HepG2 (cell line): Measurements from ENCODE around the gene NDRG3. TPM values are rescaled to one million over a fixed set of nuclear protein-coding genes. Genes with fewer than 3 reads are reported as not detected.

Experiments
- ASH2L ChIP-seq: fragments of 300-600, 200-600 bp; sonication (generic); IDR thresholded peaks from 2 replicates; pipeline ENCODE4 v1.7.0; 2017; ENCODE audit warnings: low read depth, mild to moderate bottlenecking, moderate library complexity, mixed read lengths, low read length; ENCODE audit not compliant: insufficient read length
- FOXM1 ChIP-seq: sonication (generic); formaldehyde crosslinking; IDR thresholded peaks from 2 replicates; pipeline ENCODE4 v1.5.0; 2020; ENCODE audit warnings: missing genetic modification reagents
- FOXP4 ChIP-seq: sonication (generic); formaldehyde crosslinking; IDR thresholded peaks from 2 replicates; pipeline ENCODE4 v1.4.0; 2020; ENCODE audit warnings: missing genetic modification reagents
- KLF11 ChIP-seq: IDR thresholded peaks from 2 replicates; pipeline ENCODE4 v1.6.1; 2016; ENCODE audit warnings: missing compliant biosample characterization
- MIER3 ChIP-seq: IDR thresholded peaks from 2 replicates; pipeline ENCODE4 v1.6.1; 2016; ENCODE audit warnings: missing compliant biosample characterization, borderline replicate concordance
- MTA3 ChIP-seq: sonication (generic); formaldehyde crosslinking; IDR thresholded peaks from 2 replicates; pipeline ENCODE4 v1.4.0; 2020; ENCODE audit warnings: missing genetic modification reagents
- MTF2 ChIP-seq: sonication (generic); formaldehyde crosslinking; IDR thresholded peaks from 2 replicates; pipeline ENCODE4 v1.5.0; 2020; ENCODE audit warnings: missing genetic modification reagents, borderline replicate concordance
- NAIF1 ChIP-seq: sonication (generic); formaldehyde crosslinking; IDR thresholded peaks from 2 replicates; pipeline ENCODE4 v1.5.0; 2020; ENCODE audit warnings: mild to moderate bottlenecking, missing genetic modification reagents, borderline replicate concordance
- NR2F2 ChIP-seq: IDR thresholded peaks from 2 replicates; pipeline ENCODE4 v1.6.1; 2012; ENCODE audit warnings: low read depth, inconsistent platforms, borderline replicate concordance
- RFX1 ChIP-seq: fragments of 450-650 bp; IDR thresholded peaks from 2 replicates; pipeline ENCODE4 v1.6.1; 2017
- SP4 ChIP-seq: sonication (generic); formaldehyde crosslinking; IDR thresholded peaks from 2 replicates; pipeline ENCODE4 v1.8.1; 2023; ENCODE audit warnings: mild to moderate bottlenecking, missing genetic modification reagents
- SP5 ChIP-seq: IDR thresholded peaks from 2 replicates; pipeline ENCODE4 v1.6.1; 2016; ENCODE audit warnings: low read depth, borderline replicate concordance
- SRY ChIP-seq: sonication (generic); formaldehyde crosslinking; IDR thresholded peaks from 2 replicates; pipeline ENCODE4 v1.8.0; 2022; ENCODE audit warnings: mild to moderate bottlenecking, missing genetic modification reagents
- TEF ChIP-seq: sonication (generic); formaldehyde crosslinking; IDR thresholded peaks from 2 replicates; pipeline ENCODE4 v1.5.0; 2020; ENCODE audit warnings: missing genetic modification reagents
- TP53 ChIP-seq: sonication (generic); formaldehyde crosslinking; conservative IDR thresholded peaks from 2 replicates; pipeline ENCODE4 v1.4.0; 2020; ENCODE audit warnings: missing genetic modification reagents
- ZBTB42 ChIP-seq: sonication (generic); formaldehyde crosslinking; IDR thresholded peaks from 2 replicates; pipeline ENCODE4 v1.5.0; 2020; ENCODE audit warnings: mild to moderate bottlenecking, missing genetic modification reagents
- ZNF101 ChIP-seq: sonication (generic); formaldehyde crosslinking; IDR thresholded peaks from 2 replicates; pipeline ENCODE4 v1.4.0; 2020; ENCODE audit warnings: mild to moderate bottlenecking, low read depth, missing genetic modification reagents, borderline replicate concordance
- ZNF17 ChIP-seq: sonication (generic); formaldehyde crosslinking; IDR thresholded peaks from 2 replicates; pipeline ENCODE4 v1.5.0; 2020; ENCODE audit warnings: mild to moderate bottlenecking, missing genetic modification reagents
- ZNF33A ChIP-seq: sonication (generic); formaldehyde crosslinking; IDR thresholded peaks from 2 replicates; pipeline ENCODE4 v1.5.1; 2020; ENCODE audit warnings: missing genetic modification reagents, mild to moderate bottlenecking, moderate library complexity, borderline replicate concordance
- ZNF546 ChIP-seq: sonication (generic); formaldehyde crosslinking; conservative IDR thresholded peaks from 2 replicates; pipeline ENCODE4 v1.8.1; 2023; ENCODE audit warnings: mild to moderate bottlenecking, missing genetic modification reagents
- ZNF768 ChIP-seq: sonication (generic); formaldehyde crosslinking; IDR thresholded peaks from 2 replicates; pipeline ENCODE4 v1.4.0; 2020; ENCODE audit warnings: missing genetic modification reagents
- ZSCAN22 ChIP-seq: sonication (generic); formaldehyde crosslinking; IDR thresholded peaks from 2 replicates; pipeline ENCODE4 v1.4.0; 2020; ENCODE audit warnings: mild to moderate bottlenecking, missing genetic modification reagents
- ZXDC ChIP-seq: sonication (generic); formaldehyde crosslinking; IDR thresholded peaks from 2 replicates; pipeline ENCODE4 v1.5.0; 2020; ENCODE audit warnings: mild to moderate bottlenecking, missing genetic modification reagents
- polyA plus RNA-seq, 8 experiments: library from polyadenylated mRNA; depleted of rRNA in 3 of 8; stranded (reverse) in 7 of 8; unstranded in 1 of 8; fragments of >200 nt; fragmentation: Illumina TruSeq in 4 of 8; extraction: Trizol in 4 of 8; gene quantifications; 2 replicates each; pipeline versions ENCODE4 v1.2.1 to v1.2.3, GENCODE V29; 2011 to 2016; ENCODE audit warnings: low read depth in 4 of 8, missing spikeins in 1 of 8, mixed read lengths in 1 of 8; ENCODE audit not compliant: insufficient read depth in 1 of 8
- total RNA-seq, 5 experiments: library from RNA; depleted of rRNA; stranded (reverse); fragments of >200 nt; fragmentation: Illumina TruSeq; extraction: Trizol; gene quantifications; 2 replicates each; pipeline ENCODE4 v1.2.3, GENCODE V29; 2016; ENCODE audit warnings: low read depth in 1 of 5
- TF ChIP-seq, protein P1 (sequence below): sonication (generic); formaldehyde crosslinking; IDR thresholded peaks from 2 replicates; pipeline ENCODE4 v1.4.0; 2020; ENCODE audit warnings: missing genetic modification reagents

Gene NDRG3
- total and polyA plus RNA-seq, 2 of the 13 experiments (the other 11 are each of a cell fraction or from before 2014, with no cell fraction given), result 36.0 to 40.5 TPM

DNA sequence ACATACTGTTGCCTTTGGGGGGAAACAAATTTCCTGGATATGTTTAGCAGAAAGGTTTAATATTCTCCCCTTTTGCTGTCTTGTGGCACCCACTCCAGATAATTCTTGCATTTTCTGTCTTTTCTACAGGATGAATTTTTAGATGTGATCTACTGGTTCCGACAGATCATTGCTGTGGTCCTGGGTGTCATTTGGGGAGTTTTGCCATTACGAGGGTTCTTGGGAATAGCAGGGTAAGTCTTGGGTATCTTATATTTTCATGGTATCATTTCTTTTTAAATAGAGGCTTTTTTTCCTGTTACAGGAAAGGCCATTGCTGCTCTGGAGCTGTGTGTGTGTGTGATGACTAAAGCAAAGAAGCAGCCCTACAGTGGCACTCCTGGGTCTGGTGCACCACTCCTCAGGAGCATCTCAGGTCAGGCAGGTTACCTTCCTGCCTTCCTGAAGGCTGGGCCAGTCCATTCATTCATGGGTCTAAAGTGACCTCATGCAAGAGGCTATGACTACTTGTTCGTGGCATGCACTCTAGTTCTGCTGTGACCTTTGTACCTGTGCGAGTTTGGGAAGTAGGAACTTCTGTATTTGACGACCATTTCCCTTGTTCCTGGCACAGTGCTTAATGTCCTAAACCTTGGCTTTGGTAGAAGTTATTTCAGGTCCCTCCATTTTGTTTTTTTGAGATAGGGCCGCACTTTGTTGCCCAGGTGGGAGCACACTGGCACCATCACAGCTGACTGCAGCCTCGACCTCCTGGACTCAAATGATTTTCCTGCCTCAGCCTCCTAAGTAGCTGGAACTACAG, 138.1 kb downstream of the NDRG3 start (continued):
- no peak for TF ChIP-seq NR2F2
- TF ChIP-seq SP5, result peak; percentile 15; the same call in 1 of the 2 replicates
- TF ChIP-seq ZNF101 (CRISPR knock-in tag), result no peak
- TF ChIP-seq, protein P1, sequence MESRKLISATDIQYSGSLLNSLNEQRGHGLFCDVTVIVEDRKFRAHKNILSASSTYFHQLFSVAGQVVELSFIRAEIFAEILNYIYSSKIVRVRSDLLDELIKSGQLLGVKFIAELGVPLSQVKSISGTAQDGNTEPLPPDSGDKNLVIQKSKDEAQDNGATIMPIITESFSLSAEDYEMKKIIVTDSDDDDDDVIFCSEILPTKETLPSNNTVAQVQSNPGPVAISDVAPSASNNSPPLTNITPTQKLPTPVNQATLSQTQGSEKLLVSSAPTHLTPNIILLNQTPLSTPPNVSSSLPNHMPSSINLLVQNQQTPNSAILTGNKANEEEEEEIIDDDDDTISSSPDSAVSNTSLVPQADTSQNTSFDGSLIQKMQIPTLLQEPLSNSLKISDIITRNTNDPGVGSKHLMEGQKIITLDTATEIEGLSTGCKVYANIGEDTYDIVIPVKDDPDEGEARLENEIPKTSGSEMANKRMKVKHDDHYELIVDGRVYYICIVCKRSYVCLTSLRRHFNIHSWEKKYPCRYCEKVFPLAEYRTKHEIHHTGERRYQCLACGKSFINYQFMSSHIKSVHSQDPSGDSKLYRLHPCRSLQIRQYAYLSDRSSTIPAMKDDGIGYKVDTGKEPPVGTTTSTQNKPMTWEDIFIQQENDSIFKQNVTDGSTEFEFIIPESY (CRISPR knock-in tag), result peak; percentile 20; the same call in 1 of the 2 replicates
- TF ChIP-seq ZNF33A (CRISPR knock-in tag), result no peak
- TF ChIP-seq ZNF546, result no peak
- peak; percentile 91; the same call in 1 of the 2 replicates for TF ChIP-seq MIER3
- no peak for TF ChIP-seq KLF11 (CRISPR knock-in tag)
- TF ChIP-seq FOXP4 (CRISPR knock-in tag), result no peak
- no peak; the same call in 1 of the 2 replicates for TF ChIP-seq SP4 (CRISPR knock-in tag)
- TF ChIP-seq TP53 (CRISPR knock-in tag), result no peak
- TF ChIP-seq ZNF768, result no peak
- TF ChIP-seq MTF2 (CRISPR knock-in tag), result no peak
- TF ChIP-seq ZBTB42 (CRISPR knock-in tag), result no peak
- no peak for TF ChIP-seq ZSCAN22 (CRISPR knock-in tag)
- TF ChIP-seq ZNF17, result no peak
- no peak for TF ChIP-seq FOXM1 (CRISPR knock-in tag)
- no peak for TF ChIP-seq NAIF1 (CRISPR knock-in tag)
- peak; percentile 93 for TF ChIP-seq ASH2L
- TF ChIP-seq SRY (CRISPR knock-in tag), result peak; percentile 31; the same call in 1 of the 2 replicates
- no peak for TF ChIP-seq MTA3
- no peak for TF ChIP-seq ZXDC
- no peak for TF ChIP-seq TEF (CRISPR knock-in tag)
- no peak for TF ChIP-seq RFX1
